Esophagus squamous epithelium (tissue), 4 donors: ENCODE measurements around the gene STRADA.

Experiments
- POLR2A ChIP-seq, 4 donors: fragments of 450-650 bp; IDR thresholded peaks; one replicate each; pipeline ENCODE4 v1.6.1; 2017; ENCODE audit warnings: antibody characterized with exemption in 4 of 4, mild to moderate bottlenecking in 4 of 4, moderate library complexity in 3 of 4
- TF ChIP-seq, protein P1 (sequence below), 6 experiments: fragments of 450-650 bp in 4 of 6; fragments of 200-600 bp in 2 of 6; sonication (generic) in 2 of 6; IDR thresholded peaks; one replicate each; pipeline ENCODE4 v1.5.1; 2016 to 2019; ENCODE audit warnings: antibody characterized with exemption in 6 of 6, mild to moderate bottlenecking in 4 of 6, moderate library complexity in 4 of 6

DNA sequence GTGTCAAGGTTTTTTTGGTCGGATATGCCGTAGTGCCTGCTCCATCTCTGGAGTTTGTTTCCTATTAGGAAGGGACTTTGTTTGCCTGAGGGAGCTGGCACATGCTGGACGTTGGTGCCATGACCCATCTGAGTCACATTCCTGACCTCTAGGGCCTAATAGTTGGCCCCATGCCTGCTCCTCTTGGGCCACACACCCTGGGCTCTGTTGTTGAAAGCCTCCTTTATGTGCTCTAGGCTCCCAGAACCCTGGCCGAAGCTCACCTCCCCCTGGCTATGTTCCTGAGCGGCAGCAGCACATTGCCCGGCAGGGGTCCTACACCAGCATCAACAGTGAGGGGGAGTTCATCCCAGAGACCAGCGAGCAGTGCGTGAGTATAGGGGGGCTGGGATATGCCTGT is 60.1 kb downstream of the STRADA start:
- TF ChIP-seq, protein P1, sequence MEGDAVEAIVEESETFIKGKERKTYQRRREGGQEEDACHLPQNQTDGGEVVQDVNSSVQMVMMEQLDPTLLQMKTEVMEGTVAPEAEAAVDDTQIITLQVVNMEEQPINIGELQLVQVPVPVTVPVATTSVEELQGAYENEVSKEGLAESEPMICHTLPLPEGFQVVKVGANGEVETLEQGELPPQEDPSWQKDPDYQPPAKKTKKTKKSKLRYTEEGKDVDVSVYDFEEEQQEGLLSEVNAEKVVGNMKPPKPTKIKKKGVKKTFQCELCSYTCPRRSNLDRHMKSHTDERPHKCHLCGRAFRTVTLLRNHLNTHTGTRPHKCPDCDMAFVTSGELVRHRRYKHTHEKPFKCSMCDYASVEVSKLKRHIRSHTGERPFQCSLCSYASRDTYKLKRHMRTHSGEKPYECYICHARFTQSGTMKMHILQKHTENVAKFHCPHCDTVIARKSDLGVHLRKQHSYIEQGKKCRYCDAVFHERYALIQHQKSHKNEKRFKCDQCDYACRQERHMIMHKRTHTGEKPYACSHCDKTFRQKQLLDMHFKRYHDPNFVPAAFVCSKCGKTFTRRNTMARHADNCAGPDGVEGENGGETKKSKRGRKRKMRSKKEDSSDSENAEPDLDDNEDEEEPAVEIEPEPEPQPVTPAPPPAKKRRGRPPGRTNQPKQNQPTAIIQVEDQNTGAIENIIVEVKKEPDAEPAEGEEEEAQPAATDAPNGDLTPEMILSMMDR (IDR thresholded peaks at IDR 0.05) = no peak
- no peak for TF ChIP-seq POLR2A (IDR thresholded peaks at IDR 0.05)
